CD4-positive, alpha-beta T cell treated with Interleukin-10 for 1 hour (primary cell): ENCODE measurements around the gene ZFP69B.
"Not testable (repeated sequence)": the region's sequence is repeated elsewhere in the genome, so short reads cannot be mapped to it uniquely, and the experiment has no call there.

Experiments used
- DNase-seq: peaks from one replicate; pipeline ENCODE4 v3.0.0-alpha.2; 2020

ZFP69B gene

GRCh38 chr1:40438391-40439015 is 11.8 kb upstream of the ZFP69B start:
- peak; percentile 54 for DNase-seq

- no peak for DNase-seq
Measured at GRCh38 chr1:40439247-40439646, 11.0 kb upstream of the ZFP69B start.

- peak; percentile 70 for DNase-seq
Measured at GRCh38 chr1:40450495-40451237, 390 bp downstream of the ZFP69B start.

- no peak for DNase-seq
Measured at GRCh38 chr1:40451238-40451585, 936 bp downstream of the ZFP69B start.

GRCh38 chr1:40454873-40455272 is 4.6 kb downstream of the ZFP69B start:
- no peak for DNase-seq

GRCh38 chr1:40462956-40463590 is 12.8 kb downstream of the ZFP69B start:
- DNase-seq: no peak

- DNase-seq: no peak
Measured at GRCh38 chr1:40469327-40469726, 19.1 kb downstream of the ZFP69B start.

- DNase-seq: no peak
Measured at GRCh38 chr1:40475268-40475667, 25.0 kb downstream of the ZFP69B start.

- peak; percentile 73 for DNase-seq
Measured at GRCh38 chr1:40476924-40477677, 26.8 kb downstream of the ZFP69B start, which contains the start of gene ZFP69. Gene ZFP69 (plus strand): TSS chr1:40477290. CDS start chr1:40479362, 2,072 bp downstream.

- peak; percentile 6 for DNase-seq
Measured at GRCh38 chr1:40477678-40478053, 27.4 kb downstream of the ZFP69B start.

GRCh38 chr1:40478276-40478675 is 28.0 kb downstream of the ZFP69B start:
- no peak for DNase-seq

GRCh38 chr1:40479156-40479555 is 28.9 kb downstream of the ZFP69B start:
- no peak for DNase-seq

- DNase-seq: no peak
Measured at GRCh38 chr1:40495315-40495903, 45.1 kb downstream of the ZFP69B start.

- DNase-seq: not testable (repeated sequence)
Measured at GRCh38 chr1:40502651-40503050, 52.4 kb downstream of the ZFP69B start.

GRCh38 chr1:40507973-40508372 is 57.7 kb downstream of the ZFP69B start:
- no peak for DNase-seq

- peak; percentile 84 for DNase-seq
Measured at GRCh38 chr1:40508375-40509341, 58.4 kb downstream of the ZFP69B start, which contains the start of gene EXO5. Gene EXO5 (plus strand): TSS chr1:40508767. CDS start chr1:40514545, 5,778 bp downstream.
